NOMO-1 treated with dmso at 0.1 percent for 144 hours (cell line): ENCODE results near the gene CALCOCO2.

Experiments
- DNase-seq: peaks from one replicate; lab custom pipeline; 2025; ENCODE audit not compliant: unreplicated experiment; lab: John Stamatoyannopoulos, UW

The CALCOCO2 gene

GRCh38 chr17:48912476-48912875 lies 81.6 kb downstream of the CALCOCO2 start:
- no peak for DNase-seq
